MV-4-11 (cell line): ENCODE data around the gene LMOD2.
A peak's percentile ranks its signal among the peaks of the same experiment; 100 is the strongest.

Experiments
- DNase-seq: peaks from one replicate; lab custom pipeline; 2025; lab: John Stamatoyannopoulos, UW

The LMOD2 gene

GRCh38 chr7:123673137-123673732 lies 17.6 kb downstream of the LMOD2 start:
- no peak for DNase-seq

- no peak for DNase-seq
Measured at GRCh38 chr7:123673752-123674398, 18.2 kb downstream of the LMOD2 start.

GRCh38 chr7:123674399-123675180 lies 18.9 kb downstream of the LMOD2 start:
- no peak for DNase-seq

GRCh38 chr7:123675181-123675473 lies 19.5 kb downstream of the LMOD2 start:
- no peak for DNase-seq

GRCh38 chr7:123677061-123677715 lies 21.5 kb downstream of the LMOD2 start:
- DNase-seq = no peak

GRCh38 chr7:123679614-123680013 lies 23.9 kb downstream of the LMOD2 start:
- no peak for DNase-seq

- no peak for DNase-seq
Measured at GRCh38 chr7:123680580-123680979, 24.9 kb downstream of the LMOD2 start.

- DNase-seq = no peak
Measured at GRCh38 chr7:123681561-123681960, 25.9 kb downstream of the LMOD2 start.

GRCh38 chr7:123682690-123683089 lies 27.0 kb downstream of the LMOD2 start:
- DNase-seq = peak; percentile 43

GRCh38 chr7:123687161-123687560 lies 31.5 kb downstream of the LMOD2 start:
- DNase-seq = no peak

GRCh38 chr7:123687727-123688126 lies 32.1 kb downstream of the LMOD2 start:
- DNase-seq = no peak

GRCh38 chr7:123689250-123689649 lies 33.6 kb downstream of the LMOD2 start:
- no peak for DNase-seq

- no peak for DNase-seq
Measured at GRCh38 chr7:123690550-123690949, 34.9 kb downstream of the LMOD2 start.

GRCh38 chr7:123692471-123692877 lies 36.8 kb downstream of the LMOD2 start:
- DNase-seq = no peak

- DNase-seq = no peak
Measured at GRCh38 chr7:123695944-123696677, 40.4 kb downstream of the LMOD2 start.

GRCh38 chr7:123705211-123705901 lies 49.7 kb downstream of the LMOD2 start:
- DNase-seq = no peak

- no peak for DNase-seq
Measured at GRCh38 chr7:123709525-123709924, 53.9 kb downstream of the LMOD2 start.

- DNase-seq = no peak
Measured at GRCh38 chr7:123710683-123711082, 55.0 kb downstream of the LMOD2 start.

GRCh38 chr7:123711832-123712293 lies 56.2 kb downstream of the LMOD2 start:
- no peak for DNase-seq

- DNase-seq = peak; percentile 74
Measured at GRCh38 chr7:123712619-123713018, 57.0 kb downstream of the LMOD2 start.
